ENCODE measurements around the gene RAX.

Gene RAX

DNA sequence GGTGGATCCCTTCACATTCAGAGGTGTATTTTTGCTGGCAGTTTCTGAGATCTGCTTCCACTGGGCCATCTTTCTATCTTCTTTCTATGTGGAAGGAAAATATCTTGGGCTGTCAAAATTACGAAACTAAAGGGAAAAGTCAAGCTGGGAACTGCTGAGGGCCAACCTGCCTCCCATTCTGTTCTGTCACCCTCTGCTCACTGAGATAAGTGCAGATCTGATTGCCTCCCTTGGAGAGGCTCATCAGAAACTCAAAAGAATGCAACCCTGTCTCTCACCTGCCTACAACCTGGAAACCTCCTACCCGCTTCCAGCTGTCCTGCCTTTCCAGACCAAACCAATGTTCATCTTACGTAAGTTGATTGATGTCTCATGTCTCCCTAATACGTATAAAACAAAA, 26.5 kb downstream of the RAX start:
- no peak for TF ChIP-seq ZFP69B (tag by site-specific recombination; IDR thresholded peaks at IDR 0.05)
- no peak for TF ChIP-seq ZBTB1 (tag by site-specific recombination; IDR thresholded peaks at IDR 0.05)
- TF ChIP-seq, protein P1, sequence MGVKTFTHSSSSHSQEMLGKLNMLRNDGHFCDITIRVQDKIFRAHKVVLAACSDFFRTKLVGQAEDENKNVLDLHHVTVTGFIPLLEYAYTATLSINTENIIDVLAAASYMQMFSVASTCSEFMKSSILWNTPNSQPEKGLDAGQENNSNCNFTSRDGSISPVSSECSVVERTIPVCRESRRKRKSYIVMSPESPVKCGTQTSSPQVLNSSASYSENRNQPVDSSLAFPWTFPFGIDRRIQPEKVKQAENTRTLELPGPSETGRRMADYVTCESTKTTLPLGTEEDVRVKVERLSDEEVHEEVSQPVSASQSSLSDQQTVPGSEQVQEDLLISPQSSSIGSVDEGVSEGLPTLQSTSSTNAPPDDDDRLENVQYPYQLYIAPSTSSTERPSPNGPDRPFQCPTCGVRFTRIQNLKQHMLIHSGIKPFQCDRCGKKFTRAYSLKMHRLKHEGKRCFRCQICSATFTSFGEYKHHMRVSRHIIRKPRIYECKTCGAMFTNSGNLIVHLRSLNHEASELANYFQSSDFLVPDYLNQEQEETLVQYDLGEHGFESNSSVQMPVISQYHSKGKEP (tag by site-specific recombination; IDR thresholded peaks at IDR 0.05) = no peak
- TF ChIP-seq MYNN (tag by site-specific recombination; IDR thresholded peaks at IDR 0.05; ENCODE audit: borderline replicate concordance) = no peak
- CTCF ChIA-PET = interaction anchor here (0.9 to 5.3 kb wide), 2 partner anchors 154 to 206 kb away, joined by 3 to 218 read pairs; no protein-coding TSS in a partner anchor
- Histone ChIP-seq H3K4me3 (ENCODE audit: low read depth, low read length) (no peak overlapping the region), H3K36me3 (ENCODE audit: control insufficient read depth in 2 of 2, insufficient read depth in 1 of 2, low read length in 2 of 2) (no peaks in the 10 kb centered on the region), H3K27ac (ENCODE audit: extremely low read depth, low read depth, low read length) (no peak overlapping the region), H3K9me3 (ENCODE audit: control insufficient read depth, insufficient read depth, low read depth, low read length) (no peaks in the 10 kb centered on the region), H3K4me1 (ENCODE audit: control insufficient read depth, insufficient read depth, low read length) (no peaks in the 10 kb centered on the region; the same call in 1 of the 2 replicates)
- POLR2A ChIA-PET = no interaction called here

DNA sequence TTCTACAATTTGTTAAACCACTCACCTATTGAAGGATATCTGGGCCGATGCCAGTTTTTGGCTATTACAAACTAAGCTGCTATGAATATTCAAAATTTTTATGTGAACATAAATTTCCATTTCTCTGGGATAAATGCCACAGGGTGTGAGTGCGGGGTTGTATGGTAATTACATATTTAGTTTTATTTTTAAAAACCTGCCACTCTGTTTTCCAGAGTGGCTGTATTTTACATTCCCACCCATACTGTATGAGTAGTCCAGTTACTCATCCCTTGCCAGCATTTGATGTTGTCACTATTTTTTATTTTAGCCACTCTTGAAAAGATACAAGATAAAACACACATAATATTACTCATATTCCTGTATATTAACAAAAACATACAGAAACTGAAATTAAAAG, 30.3 kb downstream of the RAX start:
- POLR2A ChIA-PET = no interaction called here
- Histone ChIP-seq H3K27ac (ENCODE audit: extremely low read depth, low read depth, low read length) (no peak overlapping the region), H3K4me3 (ENCODE audit: low read depth, low read length) (no peak overlapping the region), H3K9me3 (ENCODE audit: control insufficient read depth, insufficient read depth, low read depth, low read length) (no peaks in the 10 kb centered on the region), H3K4me1 (ENCODE audit: control insufficient read depth, insufficient read depth, low read length) (no peaks in the 10 kb centered on the region), H3K36me3 (ENCODE audit: control insufficient read depth in 2 of 2, insufficient read depth in 1 of 2, low read length in 2 of 2) (no peaks in the 10 kb centered on the region)
- CTCF ChIA-PET = interaction anchor here (0.6 to 3.0 kb wide), 2 partner anchors 117 to 160 kb away, joined by 3 to 17 read pairs; no protein-coding TSS in a partner anchor
- TF ChIP-seq KLF9 (tag by site-specific recombination; IDR thresholded peaks at IDR 0.05; ENCODE audit: low read depth) = no peak
- TF ChIP-seq KLF17 (tag by site-specific recombination; IDR thresholded peaks at IDR 0.05) = no peak
- no peak for TF ChIP-seq ZBTB6 (tag by site-specific recombination; IDR thresholded peaks at IDR 0.05)
- no peak for TF ChIP-seq ZBTB26 (tag by site-specific recombination; optimal IDR thresholded peaks at IDR 0.05)
- TF ChIP-seq, protein P2, sequence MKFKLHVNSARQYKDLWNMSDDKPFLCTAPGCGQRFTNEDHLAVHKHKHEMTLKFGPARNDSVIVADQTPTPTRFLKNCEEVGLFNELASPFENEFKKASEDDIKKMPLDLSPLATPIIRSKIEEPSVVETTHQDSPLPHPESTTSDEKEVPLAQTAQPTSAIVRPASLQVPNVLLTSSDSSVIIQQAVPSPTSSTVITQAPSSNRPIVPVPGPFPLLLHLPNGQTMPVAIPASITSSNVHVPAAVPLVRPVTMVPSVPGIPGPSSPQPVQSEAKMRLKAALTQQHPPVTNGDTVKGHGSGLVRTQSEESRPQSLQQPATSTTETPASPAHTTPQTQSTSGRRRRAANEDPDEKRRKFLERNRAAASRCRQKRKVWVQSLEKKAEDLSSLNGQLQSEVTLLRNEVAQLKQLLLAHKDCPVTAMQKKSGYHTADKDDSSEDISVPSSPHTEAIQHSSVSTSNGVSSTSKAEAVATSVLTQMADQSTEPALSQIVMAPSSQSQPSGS (tag by site-specific recombination; IDR thresholded peaks at IDR 0.05; ENCODE audit: low read depth) = no peak
- no peak for TF ChIP-seq ZNF202 (tag by site-specific recombination; IDR thresholded peaks at IDR 0.05; ENCODE audit: borderline replicate concordance)
- no peak for TF ChIP-seq ZNF426 (tag by site-specific recombination; IDR thresholded peaks at IDR 0.05)
- TF ChIP-seq ZNF76 (tag by site-specific recombination; IDR thresholded peaks at IDR 0.05; ENCODE audit: borderline replicate concordance, low read depth) = no peak

DNA sequence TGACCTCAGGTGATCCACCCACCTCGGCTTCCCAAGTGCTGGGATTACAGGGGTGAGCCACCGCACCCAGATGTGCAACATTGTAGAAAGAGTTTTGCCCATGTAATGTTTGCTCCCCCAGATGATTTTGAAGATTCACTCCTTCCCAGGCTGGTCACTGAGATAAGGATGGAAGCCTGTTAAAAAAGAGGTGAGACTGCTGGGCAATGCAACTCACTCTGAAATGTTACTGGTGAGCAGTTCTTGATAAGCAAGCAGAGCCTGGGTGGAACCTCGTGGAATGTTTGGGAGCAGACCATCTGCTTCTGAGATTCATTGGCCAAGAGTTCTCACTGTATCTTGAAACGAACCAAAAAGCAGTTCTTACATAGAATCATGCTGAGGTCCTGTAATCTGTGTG, 33.6 kb downstream of the RAX start:
- TF ChIP-seq ZNF747 (tag by site-specific recombination; IDR thresholded peaks at IDR 0.05) = no peak
- no peak for TF ChIP-seq TCF7L2 (IDR thresholded peaks at IDR 0.05; ENCODE audit: borderline replicate concordance, low read depth, low read length)
- no peak for TF ChIP-seq KLF9 (tag by site-specific recombination; IDR thresholded peaks at IDR 0.05; ENCODE audit: low read depth)
- TF ChIP-seq YY2 (tag by site-specific recombination; IDR thresholded peaks at IDR 0.05) = no peak
- TF ChIP-seq, protein P2 (tag by site-specific recombination; IDR thresholded peaks at IDR 0.05; ENCODE audit: low read depth) = no peak
- TF ChIP-seq PRDM10 (tag by site-specific recombination; IDR thresholded peaks at IDR 0.05) = no peak
- ChIA-PET POLR2A (no interaction called here), CTCF (interaction anchor here (1.6 to 2.0 kb wide), 2 partner anchors 10 to 163 kb away, joined by 5 read pairs; no protein-coding TSS in a partner anchor)

More for the DNA sequence above, 33.6 kb downstream of the RAX start:
- Histone ChIP-seq H3K4me3 (ENCODE audit: low read depth, low read length) (no peak overlapping the region), H3K27ac (ENCODE audit: extremely low read depth, low read depth, low read length) (no peak overlapping the region), H3K36me3 (ENCODE audit: control insufficient read depth in 2 of 2, insufficient read depth in 1 of 2, low read length in 2 of 2) (no peaks in the 10 kb centered on the region), H3K9me3 (ENCODE audit: control insufficient read depth, insufficient read depth, low read depth, low read length) (no peaks in the 10 kb centered on the region), H3K4me1 (ENCODE audit: control insufficient read depth, insufficient read depth, low read length) (no peaks in the 10 kb centered on the region)

Data from HEK293 (cell line).